Measurements from ENCODE around the gene MAPKBP1. TPM values are rescaled to one million over a fixed set of nuclear protein-coding genes. Genes with fewer than 3 reads are reported as not detected.

The MAPKBP1 gene
- total RNA-seq, 1 donor from 2014 or later: 36.6 TPM

- peak overlapping the region; percentile 62 for H3K4me3 Mint-ChIP-seq
- H3K27ac Mint-ChIP-seq (ENCODE audit: unreplicated experiment): no peak overlapping the region
- H3K4me1 Mint-ChIP-seq: peaks cover 9% of the 10 kb centered on the region
- H3K36me3 Mint-ChIP-seq (ENCODE audit: low read depth): no peaks in the 10 kb centered on the region
- no peaks in the 10 kb centered on the region for H3K9me3 Mint-ChIP-seq
- no peak for TF ChIP-seq CTCF (conservative IDR thresholded peaks at IDR 0.05)
- peaks cover 5% of the 10 kb centered on the region for H3K27me3 Mint-ChIP-seq (ENCODE audit: low read depth)
- no peak for DNase-seq (ENCODE audit: low read depth, low spot score)
Observed at GRCh38 chr15:41832875-41833274, 58.6 kb downstream of the MAPKBP1 start.

GRCh38 chr15:41834096-41834495, 59.8 kb downstream of the MAPKBP1 start:
- Mint-ChIP-seq H3K4me1 (peaks cover under 1% of the 10 kb centered on the region), H3K27ac (ENCODE audit: unreplicated experiment) (no peak overlapping the region), H3K9me3 (no peaks in the 10 kb centered on the region), H3K27me3 (ENCODE audit: low read depth) (no peaks in the 10 kb centered on the region), H3K4me3 (no peak overlapping the region), H3K36me3 (ENCODE audit: low read depth) (no peaks in the 10 kb centered on the region)
- no peak for TF ChIP-seq CTCF (conservative IDR thresholded peaks at IDR 0.05)
- DNase-seq (ENCODE audit: low read depth, low spot score): no peak

- peaks cover 3% of the 10 kb centered on the region for H3K4me1 Mint-ChIP-seq
Observed at GRCh38 chr15:41836073-41836472, 61.8 kb downstream of the MAPKBP1 start.

GRCh38 chr15:41836713-41837454, 62.6 kb downstream of the MAPKBP1 start:
- no peaks in the 10 kb centered on the region for H3K27me3 Mint-ChIP-seq (ENCODE audit: low read depth)
- H3K27ac Mint-ChIP-seq (ENCODE audit: unreplicated experiment): no peak overlapping the region
- TF ChIP-seq CTCF (conservative IDR thresholded peaks at IDR 0.05): no peak
- DNase-seq (ENCODE audit: low read depth, low spot score): no peak
- H3K4me1 Mint-ChIP-seq: peaks cover 3% of the 10 kb centered on the region
- peak overlapping the region; percentile 22 for H3K4me3 Mint-ChIP-seq
- H3K36me3 Mint-ChIP-seq (ENCODE audit: low read depth): no peaks in the 10 kb centered on the region
- no peaks in the 10 kb centered on the region for H3K9me3 Mint-ChIP-seq

More at GRCh38 chr15:41836073-41836472, 61.8 kb downstream of the MAPKBP1 start:
- no peak for DNase-seq (ENCODE audit: low read depth, low spot score)
- Mint-ChIP-seq H3K36me3 (ENCODE audit: low read depth) (no peaks in the 10 kb centered on the region), H3K4me3 (no peak overlapping the region), H3K27ac (ENCODE audit: unreplicated experiment) (no peak overlapping the region), H3K9me3 (no peaks in the 10 kb centered on the region), H3K27me3 (ENCODE audit: low read depth) (no peaks in the 10 kb centered on the region)
- no peak for TF ChIP-seq CTCF (conservative IDR thresholded peaks at IDR 0.05)

GRCh38 chr15:41838400-41838897, 64.2 kb downstream of the MAPKBP1 start, which contains the start of gene PLA2G4B:
Gene PLA2G4B, plus strand, starts transcription at chr15:41838847. Its CDS starts 67 bp downstream, at chr15:41838914.
- no peak for TF ChIP-seq CTCF (conservative IDR thresholded peaks at IDR 0.05)
- H3K36me3 Mint-ChIP-seq (ENCODE audit: low read depth): no peaks in the 10 kb centered on the region
- no peaks in the 10 kb centered on the region for H3K9me3 Mint-ChIP-seq
- DNase-seq (ENCODE audit: low read depth, low spot score): no peak
- H3K27ac Mint-ChIP-seq (ENCODE audit: unreplicated experiment): no peak within 1 kb of the TSS
- peaks cover 3% of the 10 kb centered on the region for H3K4me1 Mint-ChIP-seq
- no peaks in the 10 kb centered on the region for H3K27me3 Mint-ChIP-seq (ENCODE audit: low read depth)
- H3K4me3 Mint-ChIP-seq: peak within 1 kb of the TSS; percentile 15

Data from neural crest cell (in vitro differentiated cells).